Activated T-cell treated with anti-CD3 and anti-CD28 coated beads for 1 hour (primary cell): ENCODE data around the gene IRF4.

ENCODE experiments used
- DNase-seq: peaks from one replicate; pipeline ENCODE4 v3.0.0-alpha.2; 2020; ENCODE audit warnings: low read depth

Gene IRF4

GRCh38 chr6:381742-382461, 9.7 kb upstream of the IRF4 start:
- no peak for DNase-seq

DNA sequence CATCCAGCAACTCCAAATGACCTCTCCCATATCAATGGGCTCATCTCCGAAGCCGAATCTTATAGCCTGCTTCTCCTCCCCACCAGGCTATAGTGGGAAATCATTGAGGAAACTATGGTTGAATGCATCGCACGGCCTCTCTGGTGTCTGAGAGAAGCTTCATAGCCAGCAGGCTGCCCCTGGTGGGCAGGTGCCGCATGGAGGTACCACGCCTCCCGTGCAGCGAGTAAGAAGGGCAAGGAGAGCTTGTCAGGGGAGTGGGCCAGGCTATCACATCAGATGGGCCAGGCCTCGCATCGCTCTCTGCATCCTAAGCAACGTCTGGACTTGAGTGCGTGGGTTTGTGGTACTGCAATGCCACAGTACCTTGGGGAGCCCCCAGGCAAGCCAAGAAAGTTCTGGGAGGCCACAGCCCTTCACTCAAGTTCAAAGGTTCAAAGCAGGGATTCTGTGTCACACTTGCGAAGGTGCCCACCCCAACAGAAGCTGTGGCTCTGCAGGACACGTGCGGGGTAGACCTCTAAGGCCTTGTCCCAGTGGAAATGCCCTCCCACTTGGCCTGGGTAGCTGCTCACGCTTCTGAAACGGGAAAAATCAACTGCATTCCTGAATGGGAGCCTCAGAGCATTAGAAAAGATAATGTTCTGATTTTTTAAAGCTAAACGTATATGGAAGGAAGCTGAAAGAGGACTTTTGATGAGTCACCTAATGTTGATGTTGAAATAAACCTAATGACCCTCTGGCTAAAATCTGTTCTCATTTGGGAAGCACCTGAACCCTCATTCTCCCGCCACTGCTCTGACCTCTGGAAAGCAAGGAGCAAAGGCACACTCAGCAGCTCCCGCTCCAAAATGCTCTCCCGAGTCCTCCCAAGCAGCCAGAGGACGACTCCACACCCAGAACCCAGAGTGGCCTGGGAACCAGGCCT, 8.4 kb upstream of the IRF4 start:
- no peak for DNase-seq

DNA sequence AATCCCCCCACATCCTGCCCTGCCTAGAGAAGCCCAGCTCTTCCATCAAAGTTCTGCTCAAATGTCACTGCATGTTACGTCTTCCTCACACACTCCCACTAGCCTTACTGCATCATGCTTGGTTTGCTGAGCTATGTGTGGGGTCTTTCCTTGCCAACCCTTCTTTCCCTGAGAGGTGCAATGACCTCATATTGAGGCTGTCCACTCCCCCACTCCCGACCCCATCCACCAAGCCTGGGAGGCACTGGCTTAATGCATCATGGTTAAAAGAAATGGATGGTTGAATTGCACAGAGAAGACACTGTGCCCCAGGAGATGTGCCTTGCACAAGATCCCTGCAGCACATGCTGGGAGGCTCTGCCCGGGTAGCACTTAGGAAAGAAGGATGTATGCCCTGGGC, 7.7 kb upstream of the IRF4 start:
- no peak for DNase-seq

- no peak for DNase-seq
Observed at GRCh38 chr6:384898-385297, 6.7 kb upstream of the IRF4 start.

DNA sequence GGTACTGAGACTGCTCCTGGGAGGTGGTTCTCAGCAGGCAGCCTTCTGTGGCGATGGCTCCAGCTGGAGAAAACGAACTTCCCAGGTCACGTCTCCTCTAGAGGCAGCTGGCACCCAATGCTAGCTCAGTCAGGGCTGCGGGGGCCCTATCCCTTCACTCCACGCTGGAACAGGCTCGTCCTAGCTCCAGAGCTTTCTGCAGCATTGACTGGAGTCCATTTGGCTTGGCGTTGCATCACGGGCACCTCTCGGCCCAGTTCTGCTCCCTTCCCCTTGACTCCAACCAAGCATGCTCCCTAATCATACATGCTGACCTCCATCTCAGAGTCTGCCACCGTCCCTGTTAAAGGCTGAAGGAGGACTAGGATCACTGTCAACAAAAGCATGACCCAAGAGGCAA, 5.9 kb upstream of the IRF4 start:
- DNase-seq = no peak

- no peak for DNase-seq
Observed at GRCh38 chr6:386688-387266, 4.8 kb upstream of the IRF4 start.

DNA sequence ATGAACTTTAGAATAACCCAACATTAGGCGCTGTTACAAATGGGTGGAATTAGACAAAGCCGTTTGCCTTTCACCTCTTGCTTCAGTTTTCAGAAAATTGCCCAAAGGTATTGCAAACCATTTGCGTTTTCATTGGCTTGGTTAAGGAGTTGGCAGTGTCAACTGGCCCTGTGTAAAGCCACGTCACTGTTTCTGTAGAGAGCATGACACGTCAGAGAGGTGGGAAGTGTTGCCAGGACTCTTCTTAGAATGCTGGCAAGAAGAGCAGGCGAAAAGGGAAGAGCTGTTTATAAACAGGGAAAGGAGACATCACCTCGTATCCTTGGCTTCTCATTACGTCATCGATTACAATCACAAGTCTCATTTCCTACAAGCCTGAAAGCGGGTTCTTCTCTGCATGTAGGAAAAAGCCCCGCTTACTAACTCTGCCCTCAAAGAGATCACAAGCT, 4.2 kb upstream of the IRF4 start:
- no peak for DNase-seq

- DNase-seq = no peak
Observed at GRCh38 chr6:388202-388903, 3.2 kb upstream of the IRF4 start.

DNA sequence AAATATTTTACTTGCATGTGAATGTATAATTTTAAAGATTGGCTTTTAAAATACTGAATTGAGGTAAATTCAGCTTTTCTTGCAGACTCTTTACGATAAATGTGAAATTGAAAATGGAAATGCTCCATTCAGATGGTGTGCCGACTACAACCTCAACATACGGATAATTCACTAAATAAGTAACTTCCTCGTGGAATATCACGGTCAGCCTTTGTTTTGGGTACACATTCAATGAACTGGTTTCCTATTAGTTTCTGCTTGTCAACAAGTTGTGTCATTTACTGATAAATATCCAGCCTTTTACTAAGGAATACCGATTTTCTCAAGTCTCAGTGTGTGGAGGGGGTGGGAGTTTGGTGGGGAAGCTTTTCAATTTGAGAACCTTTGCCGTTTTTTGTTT, 2.4 kb upstream of the IRF4 start:
- no peak for DNase-seq

GRCh38 chr6:389622-390021, 1.9 kb upstream of the IRF4 start:
- no peak for DNase-seq

GRCh38 chr6:390914-391558, 516 bp upstream of the IRF4 start:
- DNase-seq = no peak

GRCh38 chr6:392441-393390, 1.2 kb downstream of the IRF4 start:
- DNase-seq = peak; percentile 29

- DNase-seq = no peak
Observed at GRCh38 chr6:393391-394221, 2.1 kb downstream of the IRF4 start.

DNA sequence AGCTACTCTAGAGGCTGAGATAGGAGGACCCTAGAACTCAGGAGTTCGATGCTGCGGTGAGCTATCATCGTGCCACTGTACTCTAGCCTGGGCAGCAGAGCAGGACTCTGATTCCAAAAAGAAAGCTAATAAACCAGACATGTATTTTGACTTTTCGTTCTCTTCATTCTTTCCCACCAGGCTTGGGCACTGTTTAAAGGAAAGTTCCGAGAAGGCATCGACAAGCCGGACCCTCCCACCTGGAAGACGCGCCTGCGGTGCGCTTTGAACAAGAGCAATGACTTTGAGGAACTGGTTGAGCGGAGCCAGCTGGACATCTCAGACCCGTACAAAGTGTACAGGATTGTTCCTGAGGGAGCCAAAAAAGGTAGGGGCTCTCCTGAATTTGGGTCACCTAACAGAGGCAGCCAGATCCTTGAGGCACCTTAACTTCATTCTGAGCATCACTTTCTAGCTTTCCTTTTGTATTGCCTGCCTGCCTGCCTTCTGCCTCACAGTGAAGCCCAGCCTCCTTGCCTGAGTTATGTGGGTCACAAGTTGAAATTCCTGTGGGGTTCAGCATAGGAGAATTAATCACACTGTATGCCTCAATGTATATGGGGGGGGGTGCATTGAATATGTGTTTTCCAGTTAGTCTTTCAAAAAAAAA, 3.2 kb downstream of the IRF4 start:
- DNase-seq = no peak

DNA sequence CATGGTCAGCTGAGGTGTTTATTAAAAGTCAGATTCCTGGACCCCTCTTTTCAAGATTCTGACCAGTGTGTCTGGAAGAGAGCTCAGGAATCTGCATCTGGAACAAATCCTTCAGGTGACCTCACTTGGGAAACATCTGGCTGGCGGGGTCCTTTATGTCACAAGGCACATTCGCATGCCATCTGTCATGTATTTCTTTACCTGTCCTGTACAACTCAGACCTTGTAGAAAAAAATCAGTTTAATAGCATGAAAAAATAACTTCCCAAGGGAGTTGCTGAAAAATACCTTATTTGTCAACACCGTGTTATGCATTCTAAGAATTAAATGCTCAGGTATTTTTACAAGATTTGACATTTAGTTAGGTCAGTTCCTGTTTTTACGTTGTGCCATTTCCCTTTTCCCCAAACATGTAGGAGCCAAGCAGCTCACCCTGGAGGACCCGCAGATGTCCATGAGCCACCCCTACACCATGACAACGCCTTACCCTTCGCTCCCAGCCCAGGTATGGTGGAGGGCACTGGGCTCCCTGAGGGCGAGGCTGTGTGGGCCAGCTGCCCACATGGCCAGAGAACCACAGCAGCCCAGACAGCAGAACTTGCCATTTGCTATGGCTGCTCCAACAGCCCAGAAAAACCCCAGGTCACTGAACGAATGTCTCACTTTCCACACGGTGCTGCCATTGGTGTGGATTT, 4.0 kb downstream of the IRF4 start:
- no peak for DNase-seq

DNA sequence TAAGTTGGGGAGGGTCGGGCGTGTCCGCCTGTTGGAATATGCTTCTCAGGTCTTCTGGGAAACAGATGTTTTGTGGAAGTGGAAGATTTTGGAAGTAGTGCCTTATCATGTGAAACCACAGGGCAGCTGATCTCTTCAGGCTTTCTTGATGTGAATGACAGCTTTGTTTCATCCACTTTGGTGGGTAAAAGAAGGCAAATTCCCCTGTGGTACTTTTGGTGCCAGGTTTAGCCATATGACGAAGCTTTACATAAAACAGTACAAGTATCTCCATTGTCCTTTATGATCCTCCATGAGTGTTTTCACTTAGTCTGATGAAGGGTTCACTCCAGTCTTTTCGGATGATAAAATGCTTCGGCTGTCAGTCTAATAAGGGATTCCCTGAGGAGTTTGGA, 4.6 kb downstream of the IRF4 start:
- no peak for DNase-seq

DNA sequence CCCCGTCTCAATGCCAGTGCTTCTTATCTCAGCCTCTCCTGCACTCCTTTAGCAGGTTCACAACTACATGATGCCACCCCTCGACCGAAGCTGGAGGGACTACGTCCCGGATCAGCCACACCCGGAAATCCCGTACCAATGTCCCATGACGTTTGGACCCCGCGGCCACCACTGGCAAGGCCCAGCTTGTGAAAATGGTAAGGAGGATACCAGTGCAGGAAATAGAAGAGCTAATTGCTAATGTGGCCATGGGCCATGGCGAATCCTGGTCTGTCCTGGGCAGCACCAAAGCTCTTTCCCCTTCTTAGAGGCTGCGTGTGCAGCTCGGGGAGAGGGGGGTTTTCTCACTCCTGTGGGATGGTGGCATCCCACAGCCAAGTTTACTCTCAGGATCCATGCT, 5.5 kb downstream of the IRF4 start:
- DNase-seq = no peak

DNA sequence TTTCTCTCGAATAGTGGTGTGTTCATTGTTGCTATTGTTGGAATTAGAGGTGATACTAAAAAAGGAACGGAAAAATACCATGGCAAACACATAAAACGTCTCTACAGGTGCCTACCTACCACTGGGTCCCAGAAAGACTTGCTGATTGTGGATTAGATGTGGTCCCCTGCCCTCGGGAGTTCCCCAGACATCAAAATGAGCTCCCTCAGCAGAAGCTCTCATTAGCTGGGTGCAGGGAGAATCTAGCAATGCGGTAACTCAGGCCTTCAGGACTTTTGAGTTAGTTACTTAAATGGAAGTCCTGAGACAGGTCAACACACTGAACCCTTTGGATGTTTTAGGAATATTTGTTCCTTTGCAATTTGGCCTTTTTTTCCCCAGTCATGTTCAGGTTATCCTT, 6.1 kb downstream of the IRF4 start:
- no peak for DNase-seq

DNA sequence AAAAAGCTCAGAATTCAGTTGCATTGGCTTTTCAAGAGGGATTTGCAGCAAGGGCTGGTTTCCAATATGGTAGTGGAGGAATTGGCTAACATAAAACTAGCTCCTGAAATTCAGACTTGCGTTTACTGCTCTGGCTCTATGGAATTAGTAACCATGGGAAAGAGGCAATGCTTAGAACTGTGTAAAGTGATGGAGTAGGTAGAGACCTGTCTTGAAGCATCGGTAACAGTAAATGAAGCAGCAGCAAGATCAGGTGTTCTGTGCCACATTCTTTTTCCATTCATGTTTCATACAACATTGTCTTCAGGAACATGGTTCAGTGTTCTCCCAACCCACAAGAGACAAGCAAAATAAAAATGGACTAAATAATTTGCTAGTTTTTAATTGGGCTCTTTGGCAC, 6.5 kb downstream of the IRF4 start:
- DNase-seq = no peak
